BJ (cell line): ENCODE results near the gene EDARADD. TPM values are rescaled to one million over a fixed set of nuclear protein-coding genes. Genes with fewer than 3 reads are reported as not detected.

Source experiments
- CTCF ChIA-PET: fragments of 350-600 bp; formaldehyde crosslinking; extraction: SDS; loops from one replicate; lab custom pipeline; 2021; ENCODE audit warnings: antibody characterized with exemption, inconsistent platforms; lab: Yijun Ruan, JAX
- POLR2A ChIA-PET: fragments of 300-600 bp; sonication (Branson Sonifier 250); formaldehyde crosslinking; extraction: SDS; loops from one replicate; lab custom pipeline; 2021; ENCODE audit warnings: antibody characterized with exemption; lab: Charles Lee
- DNase-seq: peaks from one replicate; pipeline ENCODE4 v3.0.0-alpha.2; 2011; ENCODE audit warnings: low read depth
- H3K27me3 ChIP-seq: 2 replicates; pipeline ENCODE4 v1.6.0; 2011; ENCODE audit warnings: low read length; ENCODE audit not compliant: control insufficient read depth, insufficient read depth
- H3K36me3 ChIP-seq: 2 replicates; pipeline ENCODE4 v1.5.1; 2011; ENCODE audit warnings: low read length; ENCODE audit not compliant: control insufficient read depth, insufficient read depth
- H3K4me3 ChIP-seq: 2 replicates; pipeline ENCODE4 v1.5.1; 2011; ENCODE audit warnings: low read depth, mild to moderate bottlenecking, control low read depth, low read length
- polyA plus RNA-seq: library from polyadenylated mRNA; depleted of rRNA; stranded (reverse); fragments of >200 nt; gene quantifications from 2 replicates; pipeline ENCODE4 v1.2.3, GENCODE V29; 2011; rRNA removed
- TF ChIP-seq, protein P1 (sequence below): IDR thresholded peaks from 2 replicates; pipeline ENCODE4 v1.5.1; 2011; ENCODE audit warnings: low read depth, mild to moderate bottlenecking, control low read depth, inconsistent platforms, low read length, moderate library complexity; ENCODE audit not compliant: insufficient read depth

EDARADD gene
- polyA plus RNA-seq, 1 experiment, result not detected

DNA sequence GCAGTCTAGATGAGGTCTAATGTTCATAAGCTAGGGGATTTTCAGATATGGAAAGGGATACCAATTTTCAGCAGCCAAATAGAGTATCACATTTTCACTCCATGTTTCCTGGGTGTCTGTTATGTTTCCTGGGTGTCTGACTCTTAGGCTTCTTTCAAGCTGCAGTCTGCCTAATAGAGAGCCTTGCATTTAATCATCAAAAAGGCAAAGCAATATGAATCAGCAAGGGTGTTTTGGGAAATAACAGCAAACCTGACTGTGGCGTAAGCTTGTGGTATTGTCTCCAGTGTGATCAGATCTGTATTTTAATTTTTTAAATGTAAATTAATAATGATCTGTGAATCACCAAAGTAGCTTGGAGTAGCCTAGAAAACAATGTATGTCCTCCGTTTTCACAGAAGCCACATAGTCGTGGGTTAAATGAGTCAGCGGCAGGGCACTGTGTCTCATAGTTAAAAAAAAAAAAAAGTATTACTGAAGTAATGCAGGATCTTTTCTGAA, 140.1 kb downstream of the EDARADD start:
- H3K27me3 ChIP-seq, result no peaks in the 10 kb centered on the region
- peaks cover 18% of the 10 kb centered on the region for H3K36me3 ChIP-seq
- no peak overlapping the region for H3K4me3 ChIP-seq
- TF ChIP-seq, protein P1, sequence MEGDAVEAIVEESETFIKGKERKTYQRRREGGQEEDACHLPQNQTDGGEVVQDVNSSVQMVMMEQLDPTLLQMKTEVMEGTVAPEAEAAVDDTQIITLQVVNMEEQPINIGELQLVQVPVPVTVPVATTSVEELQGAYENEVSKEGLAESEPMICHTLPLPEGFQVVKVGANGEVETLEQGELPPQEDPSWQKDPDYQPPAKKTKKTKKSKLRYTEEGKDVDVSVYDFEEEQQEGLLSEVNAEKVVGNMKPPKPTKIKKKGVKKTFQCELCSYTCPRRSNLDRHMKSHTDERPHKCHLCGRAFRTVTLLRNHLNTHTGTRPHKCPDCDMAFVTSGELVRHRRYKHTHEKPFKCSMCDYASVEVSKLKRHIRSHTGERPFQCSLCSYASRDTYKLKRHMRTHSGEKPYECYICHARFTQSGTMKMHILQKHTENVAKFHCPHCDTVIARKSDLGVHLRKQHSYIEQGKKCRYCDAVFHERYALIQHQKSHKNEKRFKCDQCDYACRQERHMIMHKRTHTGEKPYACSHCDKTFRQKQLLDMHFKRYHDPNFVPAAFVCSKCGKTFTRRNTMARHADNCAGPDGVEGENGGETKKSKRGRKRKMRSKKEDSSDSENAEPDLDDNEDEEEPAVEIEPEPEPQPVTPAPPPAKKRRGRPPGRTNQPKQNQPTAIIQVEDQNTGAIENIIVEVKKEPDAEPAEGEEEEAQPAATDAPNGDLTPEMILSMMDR, result no peak
- ChIA-PET CTCF (interaction anchor here (0.8 to 1.1 kb wide), 2 partner anchors 8 to 11 kb away, joined by 3 read pairs; partner anchors contain the start of gene LGALS8), POLR2A (interaction anchor here (0.6 kb wide), 2 partner anchors 17 to 65 kb away, joined by 3 to 4 read pairs; no protein-coding TSS in a partner anchor)
- DNase-seq, result no peak

Other genes with a start within 250 kb of the EDARADD start
- 0.74 and 2.2 TPM in 2 replicates for gene ERO1B, start 112.3 kb upstream of the EDARADD start, polyA plus RNA-seq
- gene LGALS8, start 129.7 kb downstream of the EDARADD start, polyA plus RNA-seq, result 50.6 and 72.4 TPM in 2 replicates
- gene HEATR1, start 210.2 kb downstream of the EDARADD start, polyA plus RNA-seq, result 11.4 and 19.7 TPM in 2 replicates